K562 (cell line): ENCODE data around the gene SPAG7. TPM values are rescaled to one million over a fixed set of nuclear protein-coding genes. Genes with fewer than 3 reads are reported as not detected.

Experiments
- ASH1L ChIP-seq: fragments of 450-650 bp; IDR thresholded peaks from 2 replicates; pipeline ENCODE4 v1.6.1; 2018; ENCODE audit warnings: borderline replicate concordance, mild to moderate bottlenecking, low read depth; ENCODE audit not compliant: partially characterized antibody
- BACH1 ChIP-seq: fragments of 200-800 bp; sonication (Bioruptor generic); IDR thresholded peaks from 2 replicates; pipeline ENCODE4 v1.6.1; 2016; ENCODE audit warnings: missing genetic modification characterization, missing compliant biosample characterization
- CEBPG ChIP-seq, 3 experiments: fragments of 200-800 bp in 1 of 3; sonication (Bioruptor generic) in 1 of 3; sonication (generic) in 1 of 3; formaldehyde crosslinking in 1 of 3; IDR thresholded peaks in 2 of 3; conservative IDR thresholded peaks in 1 of 3; 2 replicates each; pipeline versions ENCODE4 v1.6.1 to v1.8.0; 2016 to 2022; ENCODE audit warnings: missing compliant biosample characterization in 2 of 3, missing genetic modification characterization in 2 of 3, mild to moderate bottlenecking in 1 of 3, missing genetic modification reagents in 1 of 3
- CHD1 ChIP-seq: fragments of 200-600 bp; sonication (generic); IDR thresholded peaks from one replicate; pipeline ENCODE4 v1.6.1; 2012; ENCODE audit warnings: mild to moderate bottlenecking, moderate library complexity, low read length, inconsistent platforms
- COPS2 ChIP-seq: fragments of 450-650 bp; conservative IDR thresholded peaks from 2 replicates; pipeline ENCODE4 v1.6.1; 2016; ENCODE audit warnings: mild to moderate bottlenecking, moderate library complexity
- DACH1 ChIP-seq: fragments of 450-650 bp; IDR thresholded peaks from 2 replicates; pipeline ENCODE4 v1.6.1; 2018; ENCODE audit not compliant: partially characterized antibody
- EP400 ChIP-seq: fragments of 450-650 bp; IDR thresholded peaks from 2 replicates; pipeline ENCODE4 v1.6.1; 2017; ENCODE audit warnings: antibody characterized with exemption, mild to moderate bottlenecking, moderate library complexity
- FOXP1 ChIP-seq: sonication (generic); formaldehyde crosslinking; IDR thresholded peaks from 2 replicates; pipeline ENCODE4 v1.8.0; 2022; ENCODE audit warnings: mild to moderate bottlenecking, missing genetic modification reagents
- GTF2A2 ChIP-seq: IDR thresholded peaks from 2 replicates; pipeline ENCODE4 v1.6.1; 2016; ENCODE audit warnings: mild to moderate bottlenecking, missing genetic modification characterization, missing compliant biosample characterization
- HNRNPL ChIP-seq: fragments of 200-400 bp; formaldehyde crosslinking; IDR thresholded peaks from 2 replicates; pipeline ENCODE4 v1.6.1; 2017; ENCODE audit warnings: low read depth, mild to moderate bottlenecking, low read length
- KDM2B ChIP-seq: fragments of 250-450 bp; sonication (Bioruptor Pico); IDR thresholded peaks from 2 replicates; pipeline ENCODE4 v1.8.0; 2021; ENCODE audit warnings: mild to moderate bottlenecking, moderate library complexity
- NRF1 ChIP-seq, 2 experiments: fragments of 450-650 bp; IDR thresholded peaks in 1 of 2; conservative IDR thresholded peaks in 1 of 2; 2 replicates each; pipeline ENCODE4 v1.6.1; 2014; ENCODE audit warnings: mild to moderate bottlenecking in 2 of 2
- POLR2G ChIP-seq: fragments of 200-400 bp; formaldehyde crosslinking; IDR thresholded peaks from 2 replicates; pipeline ENCODE4 v1.6.1; 2017; ENCODE audit warnings: low read depth, mild to moderate bottlenecking, antibody characterized with exemption, low read length, moderate library complexity
- SMAD4 ChIP-seq: fragments of 250-450 bp; sonication (Bioruptor Pico); conservative IDR thresholded peaks from 2 replicates; pipeline ENCODE4 v1.8.0; 2021; ENCODE audit warnings: inconsistent platforms, mild to moderate bottlenecking, moderate library complexity
- SMARCB1 ChIP-seq: IDR thresholded peaks from 2 replicates; pipeline ENCODE4 v1.6.1; 2011; ENCODE audit warnings: improper control_type of control experiment, low read depth; ENCODE audit not compliant: insufficient read length
- ZEB2 ChIP-seq: fragments of 450-650 bp; IDR thresholded peaks from 2 replicates; pipeline ENCODE4 v1.6.1; 2016
- ZNF12 ChIP-seq: sonication (generic); formaldehyde crosslinking; IDR thresholded peaks from 2 replicates; pipeline ENCODE4 v1.4.0; 2020; ENCODE audit warnings: mild to moderate bottlenecking, missing genetic modification reagents
- ZNF324 ChIP-seq: fragments of 250-450 bp; sonication (Bioruptor Pico); IDR thresholded peaks from 2 replicates; pipeline ENCODE4 v1.4.0; 2020; ENCODE audit warnings: mild to moderate bottlenecking
- polyA plus RNA-seq, 8 experiments: library from polyadenylated mRNA; depleted of rRNA in 4 of 8; stranded (reverse) in 5 of 8; unstranded in 3 of 8; fragments of >200 nt; fragmentation: Nextera tagmentation in 2 of 8; fragmentation: Illumina TruSeq in 1 of 8; extraction: Ambion mirVana in 2 of 8; extraction: Trizol in 1 of 8; gene quantifications; 2 replicates each; pipeline versions ENCODE4 v1.2.1 to v1.2.3, GENCODE V29; 2011 to 2014; ENCODE audit warnings: inconsistent platforms in 1 of 8, missing spikeins in 1 of 8
- total RNA-seq, 7 experiments: library from RNA; depleted of rRNA in 6 of 7; stranded (reverse); fragments of >200 nt in 6 of 7; fragmentation: Illumina TruSeq in 2 of 7; extraction: Trizol in 2 of 7; gene quantifications; 2 replicates each; pipeline versions ENCODE4 v1.2.1 to v1.2.3, GENCODE V29; 2011 to 2021; ENCODE audit warnings: low replicate concordance in 1 of 7
- TF ChIP-seq, protein P1 (sequence below): IDR thresholded peaks from 2 replicates; pipeline ENCODE4 v1.6.1; 2012; ENCODE audit warnings: low read depth, low read length, improper control_type of control experiment, borderline replicate concordance
- TF ChIP-seq, protein P2 (sequence below): fragments of 450-650 bp; IDR thresholded peaks from 2 replicates; pipeline ENCODE4 v1.6.1; 2018; ENCODE audit not compliant: partially characterized antibody
- TF ChIP-seq, protein P3 (sequence below): sonication (generic); formaldehyde crosslinking; IDR thresholded peaks from 2 replicates; pipeline ENCODE4 v1.9.0; 2022; ENCODE audit warnings: mild to moderate bottlenecking, missing genetic modification reagents

Gene SPAG7
- total and polyA plus RNA-seq, 9 of the 15 experiments (the other 6 are each of a cell fraction or from before 2014, with no cell fraction given) = 5.6 to 53.5 (median 36.3) TPM

- TF ChIP-seq, protein P1, sequence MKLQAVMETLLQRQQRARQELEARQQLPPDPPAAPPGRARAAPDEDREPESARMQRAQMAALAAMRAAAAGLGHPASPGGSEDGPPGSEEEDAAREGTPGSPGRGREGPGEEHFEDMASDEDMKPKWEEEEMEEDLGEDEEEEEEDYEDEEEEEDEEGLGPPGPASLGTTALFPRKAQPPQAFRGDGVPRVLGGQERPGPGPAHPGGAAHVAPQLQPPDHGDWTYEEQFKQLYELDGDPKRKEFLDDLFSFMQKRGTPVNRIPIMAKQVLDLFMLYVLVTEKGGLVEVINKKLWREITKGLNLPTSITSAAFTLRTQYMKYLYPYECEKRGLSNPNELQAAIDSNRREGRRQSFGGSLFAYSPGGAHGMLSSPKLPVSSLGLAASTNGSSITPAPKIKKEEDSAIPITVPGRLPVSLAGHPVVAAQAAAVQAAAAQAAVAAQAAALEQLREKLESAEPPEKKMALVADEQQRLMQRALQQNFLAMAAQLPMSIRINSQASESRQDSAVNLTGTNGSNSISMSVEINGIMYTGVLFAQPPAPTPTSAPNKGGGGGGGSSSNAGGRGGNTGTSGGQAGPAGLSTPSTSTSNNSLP = no peak
- TF ChIP-seq FOXP1 (CRISPR knock-in tag) = peak; percentile 76; the same call in 1 of the 2 replicates
- peak; percentile 83 for TF ChIP-seq POLR2G
- TF ChIP-seq SMAD4 (CRISPR knock-in tag) = peak; percentile 75
- TF ChIP-seq, protein P2, sequence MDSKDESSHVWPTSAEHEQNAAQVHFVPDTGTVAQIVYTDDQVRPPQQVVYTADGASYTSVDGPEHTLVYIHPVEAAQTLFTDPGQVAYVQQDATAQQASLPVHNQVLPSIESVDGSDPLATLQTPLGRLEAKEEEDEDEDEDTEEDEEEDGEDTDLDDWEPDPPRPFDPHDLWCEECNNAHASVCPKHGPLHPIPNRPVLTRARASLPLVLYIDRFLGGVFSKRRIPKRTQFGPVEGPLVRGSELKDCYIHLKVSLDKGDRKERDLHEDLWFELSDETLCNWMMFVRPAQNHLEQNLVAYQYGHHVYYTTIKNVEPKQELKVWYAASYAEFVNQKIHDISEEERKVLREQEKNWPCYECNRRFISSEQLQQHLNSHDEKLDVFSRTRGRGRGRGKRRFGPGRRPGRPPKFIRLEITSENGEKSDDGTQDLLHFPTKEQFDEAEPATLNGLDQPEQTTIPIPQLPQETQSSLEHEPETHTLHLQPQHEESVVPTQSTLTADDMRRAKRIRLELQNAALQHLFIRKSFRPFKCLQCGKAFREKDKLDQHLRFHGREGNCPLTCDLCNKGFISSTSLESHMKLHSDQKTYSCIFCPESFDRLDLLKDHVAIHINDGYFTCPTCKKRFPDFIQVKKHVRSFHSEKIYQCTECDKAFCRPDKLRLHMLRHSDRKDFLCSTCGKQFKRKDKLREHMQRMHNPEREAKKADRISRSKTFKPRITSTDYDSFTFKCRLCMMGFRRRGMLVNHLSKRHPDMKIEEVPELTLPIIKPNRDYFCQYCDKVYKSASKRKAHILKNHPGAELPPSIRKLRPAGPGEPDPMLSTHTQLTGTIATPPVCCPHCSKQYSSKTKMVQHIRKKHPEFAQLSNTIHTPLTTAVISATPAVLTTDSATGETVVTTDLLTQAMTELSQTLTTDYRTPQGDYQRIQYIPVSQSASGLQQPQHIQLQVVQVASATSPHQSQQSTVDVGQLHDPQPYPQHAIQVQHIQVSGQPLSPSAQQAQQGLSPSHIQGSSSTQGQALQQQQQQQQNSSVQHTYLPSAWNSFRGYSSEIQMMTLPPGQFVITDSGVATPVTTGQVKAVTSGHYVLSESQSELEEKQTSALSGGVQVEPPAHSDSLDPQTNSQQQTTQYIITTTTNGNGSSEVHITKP = no peak
- no peak for TF ChIP-seq ZNF324 (CRISPR knock-in tag)
- no peak for TF ChIP-seq BACH1 (tag)
- peak; percentile 84 for TF ChIP-seq DACH1
- TF ChIP-seq CHD1 = peak; percentile 17
- TF ChIP-seq NRF1 (conservative IDR thresholded peaks at IDR 0.05 in 1 of 2, IDR thresholded peaks at IDR 0.05 in 1 of 2) = peak; percentile 15 to 42; a peak in 2 of 4 replicates
- no peak for TF ChIP-seq KDM2B (CRISPR knock-in tag)
- TF ChIP-seq GTF2A2 (tag) = no peak
- peak; percentile 82 for TF ChIP-seq EP400
- TF ChIP-seq CEBPG (CRISPR knock-in tag; IDR thresholded peaks at IDR 0.05) = no peak
- TF ChIP-seq CEBPG (tag; conservative IDR thresholded peaks at IDR 0.05 in 1 of 2, IDR thresholded peaks at IDR 0.05 in 1 of 2) = no peak
- TF ChIP-seq, protein P3, sequence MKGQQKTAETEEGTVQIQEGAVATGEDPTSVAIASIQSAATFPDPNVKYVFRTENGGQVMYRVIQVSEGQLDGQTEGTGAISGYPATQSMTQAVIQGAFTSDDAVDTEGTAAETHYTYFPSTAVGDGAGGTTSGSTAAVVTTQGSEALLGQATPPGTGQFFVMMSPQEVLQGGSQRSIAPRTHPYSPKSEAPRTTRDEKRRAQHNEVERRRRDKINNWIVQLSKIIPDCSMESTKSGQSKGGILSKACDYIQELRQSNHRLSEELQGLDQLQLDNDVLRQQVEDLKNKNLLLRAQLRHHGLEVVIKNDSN (CRISPR knock-in tag) = no peak
- no peak for TF ChIP-seq ZEB2
- no peak for TF ChIP-seq SMARCB1
- no peak for TF ChIP-seq HNRNPL
- TF ChIP-seq COPS2 = no peak
- TF ChIP-seq ASH1L = peak; percentile 21
- no peak for TF ChIP-seq ZNF12
These were observed at the start of gene SPAG7 (continued) for GRCh38 chr17:4967539-4968485.
